ENCODE results near the gene RAB9A.
A peak's percentile ranks its signal among the peaks of the same experiment; 100 is the strongest.

The RAB9A gene

GRCh38 chrX:13732246-13733067 lies 43.5 kb downstream of the RAB9A start:
- no peak for DNase-seq
- Mint-ChIP-seq H3K36me3 (ENCODE audit: low read depth) (peaks cover 48% of the 10 kb centered on the region), H3K4me3 (peak overlapping the region; percentile 89), H3K4me1 (peaks cover 62% of the 10 kb centered on the region), H3K27ac (peak overlapping the region; percentile 70), H3K9me3 (no peaks in the 10 kb centered on the region), H3K27me3 (no peaks in the 10 kb centered on the region)
- ATAC-seq = no peak

DNA sequence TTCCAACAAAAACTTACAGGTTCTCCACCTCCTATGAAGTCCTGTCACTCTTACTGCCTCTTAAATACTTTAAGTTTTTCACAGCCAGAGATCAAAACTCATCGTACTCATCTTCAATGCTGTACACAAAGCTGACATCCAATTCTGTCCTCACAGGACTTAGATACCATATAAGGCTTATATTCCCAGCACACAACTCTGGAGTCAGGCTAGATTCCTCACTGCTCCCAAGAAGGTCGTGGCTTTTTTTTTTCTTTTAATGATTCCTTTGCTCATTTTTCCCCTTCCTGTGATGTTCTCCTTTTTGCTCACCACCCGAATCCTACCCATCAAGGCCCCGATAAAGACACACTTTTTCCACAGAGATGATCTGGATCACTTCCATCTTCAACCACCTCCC lies 44.6 kb downstream of the RAB9A start:
- DNase-seq (no peak), ATAC-seq (no peak)
- no peaks in the 10 kb centered on the region for H3K27me3 Mint-ChIP-seq
- peak overlapping the region; percentile 94 for H3K27ac Mint-ChIP-seq
- H3K9me3 Mint-ChIP-seq = no peaks in the 10 kb centered on the region
- H3K4me1 Mint-ChIP-seq = peaks cover 55% of the 10 kb centered on the region
- H3K4me3 Mint-ChIP-seq = peak overlapping the region; percentile 89
- H3K36me3 Mint-ChIP-seq (ENCODE audit: low read depth) = peaks cover 38% of the 10 kb centered on the region

GRCh38 chrX:13734278-13735172 lies 45.6 kb downstream of the RAB9A start, which contains the start of the genes OFD1 and TRAPPC2:
Gene OFD1 (plus strand): TSS chrX:13734748. CDS start chrX:13735072, 324 bp downstream.
Gene TRAPPC2 (minus strand): TSS chrX:13734620. CDS start chrX:13719963, 14,657 bp downstream.
- Mint-ChIP-seq H3K36me3 (ENCODE audit: low read depth) (peaks cover 29% of the 10 kb centered on the region), H3K4me3 (peak within 1 kb of the TSS; percentile 89), H3K4me1 (peaks cover 51% of the 10 kb centered on the region), H3K27ac (peak within 1 kb of the TSS; percentile 94), H3K27me3 (no peaks in the 10 kb centered on the region), H3K9me3 (no peaks in the 10 kb centered on the region)
- DNase-seq (peak; percentile 84), ATAC-seq (peak; percentile 98)

GRCh38 chrX:13741695-13742094 lies 52.8 kb downstream of the RAB9A start:
- Mint-ChIP-seq H3K4me1 (peaks cover 29% of the 10 kb centered on the region), H3K36me3 (ENCODE audit: low read depth) (peaks cover 26% of the 10 kb centered on the region), H3K4me3 (no peak overlapping the region), H3K27ac (peak overlapping the region; percentile 75), H3K27me3 (no peaks in the 10 kb centered on the region), H3K9me3 (no peaks in the 10 kb centered on the region)
- DNase-seq (no peak), ATAC-seq (no peak)

DNA sequence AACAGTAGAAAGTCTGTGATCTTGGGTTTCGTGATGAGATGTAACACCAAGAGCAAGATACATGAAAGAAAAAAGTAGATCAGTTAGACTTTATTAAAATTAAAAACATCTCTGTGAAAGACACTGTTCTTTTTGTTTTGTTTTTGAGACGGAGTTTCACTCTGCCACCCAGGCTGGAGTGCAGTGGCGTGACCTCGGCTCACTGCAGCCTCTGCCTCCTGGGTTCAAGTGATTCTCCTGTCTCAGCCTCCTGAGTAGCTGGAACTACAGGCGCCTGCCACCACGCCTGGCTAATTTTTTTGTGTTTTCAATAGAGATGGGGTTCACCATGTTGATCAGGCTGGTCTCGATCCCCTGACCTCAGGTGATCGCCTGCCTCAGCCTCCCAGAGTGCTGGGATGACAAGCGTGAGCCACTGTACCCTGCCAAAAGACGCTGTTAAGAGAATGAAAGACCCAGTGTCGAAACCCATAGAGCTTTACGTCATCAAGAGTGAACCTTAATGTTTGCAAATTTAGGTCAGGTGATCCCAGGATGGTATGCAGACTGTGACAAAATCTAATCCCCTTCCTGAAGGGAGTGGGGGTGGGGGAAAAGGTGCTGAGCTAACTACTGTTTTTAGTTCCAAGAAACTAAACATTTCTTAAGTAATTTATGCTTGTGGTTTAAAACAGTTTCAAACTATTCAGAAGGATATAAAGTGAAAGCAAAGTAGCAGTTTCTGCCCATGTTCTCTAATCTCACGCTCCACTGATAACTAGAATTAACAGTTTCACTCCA lies 53.7 kb downstream of the RAB9A start:
- Mint-ChIP-seq H3K4me3 (peak overlapping the region; percentile 54), H3K36me3 (ENCODE audit: low read depth) (peaks cover 24% of the 10 kb centered on the region), H3K27ac (peak overlapping the region; percentile 75), H3K27me3 (no peaks in the 10 kb centered on the region), H3K4me1 (peaks cover 24% of the 10 kb centered on the region), H3K9me3 (no peaks in the 10 kb centered on the region)
- DNase-seq (peak; percentile 13), ATAC-seq (peak; percentile 85)

DNA sequence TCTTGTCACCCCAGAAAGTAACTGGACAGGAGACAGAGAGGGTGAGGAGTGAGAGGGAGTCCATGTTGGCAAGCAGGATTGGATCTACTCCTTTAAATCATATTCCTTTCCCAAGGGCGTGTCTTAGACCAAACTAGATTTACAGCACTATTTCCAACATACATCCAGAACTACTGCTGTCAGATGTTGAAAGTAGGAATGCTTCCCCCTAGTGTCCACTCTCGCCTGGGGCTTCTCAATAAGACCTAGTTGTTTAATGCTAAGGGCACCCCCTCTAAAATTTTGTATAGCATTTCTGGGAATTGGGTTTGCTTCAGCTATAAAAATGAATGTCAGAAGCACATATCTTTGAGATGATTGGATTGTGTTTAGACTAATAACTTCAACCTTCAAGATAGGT lies 58.9 kb downstream of the RAB9A start:
- peaks cover 32% of the 10 kb centered on the region for H3K4me1 Mint-ChIP-seq
- H3K4me3 Mint-ChIP-seq = no peak overlapping the region
- no peaks in the 10 kb centered on the region for H3K27me3 Mint-ChIP-seq
- H3K27ac Mint-ChIP-seq = no peak overlapping the region
- no peaks in the 10 kb centered on the region for H3K9me3 Mint-ChIP-seq
- ATAC-seq (no peak), DNase-seq (no peak)
- H3K36me3 Mint-ChIP-seq (ENCODE audit: low read depth) = peaks cover 20% of the 10 kb centered on the region

- Mint-ChIP-seq H3K36me3 (ENCODE audit: low read depth) (peaks cover 22% of the 10 kb centered on the region), H3K4me1 (peaks cover 31% of the 10 kb centered on the region)
These were observed 59.6 kb downstream of the RAB9A start for GRCh38 chrX:13748486-13748885.

GRCh38 chrX:13750204-13750603 lies 61.3 kb downstream of the RAB9A start:
- Mint-ChIP-seq H3K36me3 (ENCODE audit: low read depth) (peaks cover 20% of the 10 kb centered on the region), H3K4me1 (peaks cover 34% of the 10 kb centered on the region), H3K4me3 (no peak overlapping the region), H3K9me3 (no peaks in the 10 kb centered on the region), H3K27ac (peak overlapping the region; percentile 49), H3K27me3 (no peaks in the 10 kb centered on the region)
- ATAC-seq (no peak), DNase-seq (no peak)

More at GRCh38 chrX:13748486-13748885, 59.6 kb downstream of the RAB9A start:
- no peak for DNase-seq
- ATAC-seq = no peak
- Mint-ChIP-seq H3K4me3 (no peak overlapping the region), H3K9me3 (no peaks in the 10 kb centered on the region), H3K27ac (no peak overlapping the region), H3K27me3 (no peaks in the 10 kb centered on the region)

DNA sequence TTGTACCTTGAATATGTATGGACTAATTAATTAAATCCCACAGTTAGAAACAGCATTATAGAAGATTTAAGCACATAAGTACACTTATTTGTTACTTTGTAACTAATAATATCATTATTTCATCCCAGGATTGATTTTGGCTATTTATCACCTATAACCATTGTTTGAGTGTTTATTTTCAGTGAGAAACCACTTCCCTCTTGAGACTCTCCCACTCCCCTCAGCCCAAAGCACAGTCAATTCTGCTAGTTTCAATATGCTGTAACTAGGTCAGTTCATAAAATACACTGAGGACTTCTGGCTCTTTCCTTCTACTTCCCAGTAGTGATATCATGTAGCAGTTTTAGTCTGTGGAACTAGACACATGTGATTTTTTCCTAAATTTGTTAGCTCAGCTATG lies 61.9 kb downstream of the RAB9A start:
- Mint-ChIP-seq H3K4me1 (peaks cover 38% of the 10 kb centered on the region), H3K27me3 (no peaks in the 10 kb centered on the region), H3K27ac (no peak overlapping the region), H3K36me3 (ENCODE audit: low read depth) (peaks cover 18% of the 10 kb centered on the region), H3K4me3 (no peak overlapping the region), H3K9me3 (no peaks in the 10 kb centered on the region)
- no peak for DNase-seq
- ATAC-seq = no peak

DNA sequence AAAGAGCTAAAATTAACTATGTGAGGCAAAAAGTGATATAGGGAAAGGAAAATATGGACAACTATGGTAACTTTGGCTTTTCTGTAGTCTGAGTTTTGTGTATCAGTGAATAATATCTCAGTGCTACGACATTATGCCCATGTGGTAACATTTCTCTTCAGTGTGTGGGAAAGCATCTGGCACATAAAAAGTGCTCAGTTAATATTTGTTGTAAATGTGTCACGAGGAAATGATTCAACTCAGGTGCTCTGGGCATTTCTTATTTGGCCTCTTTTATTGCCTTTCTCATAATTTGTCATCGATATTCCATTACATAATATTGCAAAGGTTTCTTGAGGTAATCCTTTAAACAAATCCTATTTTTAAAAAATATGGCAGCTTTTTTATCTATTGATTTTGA lies 63.2 kb downstream of the RAB9A start:
- H3K36me3 Mint-ChIP-seq (ENCODE audit: low read depth) = peaks cover 19% of the 10 kb centered on the region
- peaks cover 38% of the 10 kb centered on the region for H3K4me1 Mint-ChIP-seq
- ATAC-seq = no peak
- H3K27ac Mint-ChIP-seq = no peak overlapping the region
- DNase-seq = no peak
- no peaks in the 10 kb centered on the region for H3K9me3 Mint-ChIP-seq
- H3K27me3 Mint-ChIP-seq = no peaks in the 10 kb centered on the region
- H3K4me3 Mint-ChIP-seq = no peak overlapping the region

GRCh38 chrX:13752646-13753045 lies 63.7 kb downstream of the RAB9A start:
- no peak for DNase-seq
- Mint-ChIP-seq H3K27me3 (no peaks in the 10 kb centered on the region), H3K4me3 (no peak overlapping the region), H3K27ac (peak overlapping the region; percentile 53), H3K9me3 (no peaks in the 10 kb centered on the region), H3K4me1 (peaks cover 35% of the 10 kb centered on the region), H3K36me3 (ENCODE audit: low read depth) (peaks cover 20% of the 10 kb centered on the region)
- no peak for ATAC-seq

- Mint-ChIP-seq H3K27me3 (no peaks in the 10 kb centered on the region), H3K4me3 (no peak overlapping the region), H3K4me1 (peaks cover 41% of the 10 kb centered on the region), H3K9me3 (no peaks in the 10 kb centered on the region), H3K36me3 (ENCODE audit: low read depth) (peaks cover 28% of the 10 kb centered on the region), H3K27ac (no peak overlapping the region)
- DNase-seq (no peak), ATAC-seq (no peak)
These were observed 65.8 kb downstream of the RAB9A start for GRCh38 chrX:13754765-13755164.

- Mint-ChIP-seq H3K4me1 (peaks cover 42% of the 10 kb centered on the region), H3K4me3 (no peak overlapping the region), H3K36me3 (ENCODE audit: low read depth) (peaks cover 30% of the 10 kb centered on the region), H3K9me3 (no peaks in the 10 kb centered on the region), H3K27ac (no peak overlapping the region), H3K27me3 (no peaks in the 10 kb centered on the region)
- ATAC-seq (no peak), DNase-seq (no peak)
These were observed 66.3 kb downstream of the RAB9A start for GRCh38 chrX:13755254-13755653.

GRCh38 chrX:13756381-13756780 lies 67.5 kb downstream of the RAB9A start:
- no peaks in the 10 kb centered on the region for H3K9me3 Mint-ChIP-seq
- ATAC-seq = no peak
- peaks cover 37% of the 10 kb centered on the region for H3K36me3 Mint-ChIP-seq (ENCODE audit: low read depth)
- H3K4me1 Mint-ChIP-seq = peaks cover 43% of the 10 kb centered on the region
- H3K27ac Mint-ChIP-seq = no peak overlapping the region
- no peak overlapping the region for H3K4me3 Mint-ChIP-seq
- no peaks in the 10 kb centered on the region for H3K27me3 Mint-ChIP-seq
- DNase-seq = no peak
